Epidermal melanocyte (primary cell): ENCODE measurements around the gene LCN15.
A peak's percentile ranks its signal among the peaks of the same experiment; 100 is the strongest.
"Not testable (repeated sequence)": the region's sequence is repeated elsewhere in the genome, so short reads cannot be mapped to it uniquely, and the experiment has no call there.

Experiments
- DNase-seq: peaks from one replicate; pipeline ENCODE4 v3.0.0; 2011; ENCODE audit warnings: low spot score; ENCODE audit not compliant: insufficient read length

Gene LCN15, protein sequence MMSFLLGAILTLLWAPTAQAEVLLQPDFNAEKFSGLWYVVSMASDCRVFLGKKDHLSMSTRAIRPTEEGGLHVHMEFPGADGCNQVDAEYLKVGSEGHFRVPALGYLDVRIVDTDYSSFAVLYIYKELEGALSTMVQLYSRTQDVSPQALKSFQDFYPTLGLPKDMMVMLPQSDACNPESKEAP

DNA sequence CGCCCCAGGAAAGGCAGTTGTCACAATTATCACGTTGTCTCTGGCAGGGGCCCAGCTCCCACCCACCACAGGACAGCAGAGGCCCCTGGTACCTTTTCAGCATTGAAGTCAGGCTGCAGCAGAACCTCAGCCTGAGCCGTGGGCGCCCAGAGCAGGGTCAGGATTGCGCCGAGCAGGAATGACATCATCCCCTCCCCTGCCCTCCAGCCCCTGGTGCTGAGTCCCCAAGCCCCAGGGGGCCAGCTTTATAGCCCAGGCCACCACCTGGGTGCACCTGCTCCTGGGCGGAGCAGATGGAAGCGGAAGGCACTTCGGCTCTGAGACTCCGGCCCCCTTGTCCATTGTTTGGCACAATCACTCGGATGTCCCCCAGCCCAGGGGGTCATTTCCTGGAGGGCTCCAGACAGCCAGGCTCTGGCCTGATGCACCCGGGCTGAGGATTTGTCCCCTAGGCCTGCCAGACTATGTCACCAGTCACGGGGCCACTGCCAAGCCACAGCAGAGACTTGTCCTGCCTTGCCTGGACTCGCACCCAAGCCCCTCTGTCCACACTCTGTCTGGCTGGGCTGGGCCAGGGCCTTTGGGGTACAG, at the start of gene LCN15:
TSS of gene LCN15 (minus strand) at position 218 of the 591 bp plus-strand sequence. CDS start at position 188, 30 bp downstream.
- DNase-seq = peak; percentile 5

DNA sequence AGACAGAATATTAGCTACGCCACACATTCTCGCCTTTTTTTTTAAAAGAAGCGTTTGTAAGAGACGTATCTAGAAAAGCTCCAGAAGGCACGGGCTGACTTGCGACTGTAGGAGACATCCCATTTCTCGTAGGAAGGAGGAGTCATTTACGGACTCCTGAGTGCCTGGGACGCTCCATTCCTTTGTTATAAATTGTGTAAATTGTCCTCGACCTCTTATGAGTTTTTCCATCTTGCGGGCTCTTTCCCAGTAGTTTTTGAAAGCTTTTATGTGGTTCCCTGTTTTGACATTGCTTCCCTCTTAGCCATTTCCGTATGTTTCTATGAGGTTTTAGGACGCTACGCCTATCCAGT, 44.5 kb upstream of the LCN15 start:
- no peak for DNase-seq

DNA sequence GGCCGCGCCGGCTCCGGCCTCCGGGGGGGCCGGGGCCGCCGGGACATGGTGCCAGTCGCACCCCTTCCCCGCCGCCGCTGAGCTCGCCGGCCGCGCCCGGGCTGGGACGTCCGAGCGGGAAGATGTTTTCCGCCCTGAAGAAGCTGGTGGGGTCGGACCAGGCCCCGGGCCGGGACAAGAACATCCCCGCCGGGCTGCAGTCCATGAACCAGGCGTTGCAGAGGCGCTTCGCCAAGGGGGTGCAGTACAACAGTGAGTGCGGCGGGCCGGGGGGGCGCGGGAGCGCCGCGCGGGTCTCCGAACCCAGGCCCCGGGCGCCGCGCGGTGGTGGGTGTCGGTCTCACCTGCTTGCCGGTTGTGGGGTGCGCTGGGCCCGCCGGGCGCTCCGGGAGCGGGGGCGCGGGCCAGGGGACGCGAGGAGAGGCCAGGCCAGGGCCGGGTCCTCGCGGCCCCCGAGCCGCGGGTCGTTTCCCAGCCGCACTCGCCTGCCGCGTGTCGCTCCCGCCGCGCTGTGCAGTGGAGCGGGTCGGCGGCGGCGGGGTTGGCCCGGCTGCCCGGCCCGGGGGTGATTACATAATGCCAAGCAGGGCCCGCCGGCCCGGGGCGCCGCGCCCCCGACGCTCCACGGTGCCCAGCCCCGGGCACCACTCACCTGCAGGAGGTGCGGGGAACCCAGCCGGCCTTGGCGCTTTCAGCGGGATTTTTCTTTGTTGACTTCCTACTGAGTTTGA, 43.9 kb upstream of the LCN15 start:
- DNase-seq = no peak

DNA sequence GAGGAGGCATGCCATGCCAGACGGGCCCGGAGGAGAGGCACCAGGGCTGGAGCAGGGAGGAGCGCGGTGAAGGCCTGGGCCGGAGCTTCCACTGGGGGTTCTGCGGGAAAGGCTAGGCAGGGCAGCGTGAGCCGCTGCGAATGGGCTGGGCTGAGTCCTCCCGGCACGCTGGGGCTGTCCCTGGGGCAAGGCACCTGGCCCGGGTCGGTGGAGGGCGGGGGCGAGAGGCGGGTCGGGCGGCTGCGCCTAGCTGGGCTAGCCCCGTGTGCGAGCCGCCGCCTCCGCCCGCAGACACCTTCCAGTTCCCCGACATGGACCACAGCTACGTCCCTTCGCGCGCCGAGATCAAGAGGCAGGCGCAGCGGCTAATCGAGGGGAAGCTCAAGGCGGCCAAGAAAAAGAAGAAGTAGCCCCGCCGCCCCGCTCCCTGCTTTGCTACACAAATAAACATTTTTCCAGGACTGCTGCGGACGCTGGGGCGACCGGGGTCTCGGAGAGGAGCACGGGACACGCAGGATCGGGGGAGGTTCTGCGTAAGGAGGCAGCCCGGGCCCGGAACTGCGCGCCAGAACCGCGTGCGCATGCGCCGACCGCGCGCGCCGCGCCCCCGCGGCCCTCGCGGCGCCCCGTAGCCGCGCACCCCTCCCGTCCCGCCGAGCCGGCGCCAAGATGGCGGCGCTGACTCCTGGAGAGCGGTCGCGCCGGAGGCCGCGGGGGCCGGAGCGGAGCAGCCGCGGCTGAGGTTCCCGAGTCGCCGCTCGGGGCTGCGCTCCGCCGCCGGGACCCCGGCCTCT, 43.2 kb upstream of the LCN15 start, which contains the start of gene RABL6:
TSS of gene RABL6 (plus strand) at position 668 of the 794 bp plus-strand sequence. CDS start 249 bp downstream, outside the sequence.
- DNase-seq = peak; percentile 99

DNA sequence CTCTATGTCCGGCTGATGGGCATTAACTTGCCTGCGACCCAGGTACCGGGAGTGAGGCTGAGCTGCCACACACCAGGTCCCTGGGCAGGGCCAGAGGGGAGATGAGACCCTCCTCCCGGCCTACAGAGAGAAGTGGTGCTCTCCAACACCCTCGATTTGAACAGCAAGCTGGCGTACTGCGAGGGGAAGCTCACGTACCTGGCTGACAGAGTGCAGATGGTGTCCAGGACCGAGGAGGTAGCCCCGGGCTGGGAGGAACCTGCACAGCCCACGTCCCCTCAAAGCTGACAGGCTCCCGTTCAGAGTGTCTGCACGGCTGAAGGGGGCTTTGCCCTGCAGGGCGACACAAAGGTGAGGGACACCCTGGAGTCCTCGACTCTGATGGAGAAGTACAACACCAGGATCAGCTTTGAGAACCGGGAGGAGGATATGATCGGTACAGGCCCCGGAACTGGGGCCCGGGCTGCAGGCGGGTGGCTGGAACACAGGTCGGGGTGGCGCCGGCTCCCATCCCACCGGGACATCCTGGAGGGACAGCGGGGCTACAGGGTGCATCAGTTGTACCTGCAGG, 42.4 kb upstream of the LCN15 start:
- peak; percentile 14 for DNase-seq

DNA sequence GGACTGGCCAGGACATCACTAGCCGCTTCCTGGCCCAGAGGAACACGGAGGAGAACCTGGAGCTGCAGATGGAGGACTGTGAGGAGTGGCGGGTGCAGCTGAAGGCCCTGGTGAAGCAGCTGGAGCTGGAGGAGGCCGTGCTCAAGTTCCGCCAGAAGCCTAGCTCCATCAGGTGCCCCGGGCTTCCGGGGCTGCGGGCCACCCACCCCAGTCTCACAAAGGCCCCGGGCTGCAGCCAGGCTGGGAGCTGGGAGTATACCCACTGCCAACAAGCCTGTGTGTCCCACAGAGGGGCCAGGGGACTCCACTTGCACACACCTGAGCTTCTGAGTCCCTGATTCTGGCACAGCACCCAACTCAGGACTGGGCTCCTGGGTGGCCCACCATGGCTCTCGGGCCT, 41.7 kb upstream of the LCN15 start:
- DNase-seq = peak; percentile 9

DNA sequence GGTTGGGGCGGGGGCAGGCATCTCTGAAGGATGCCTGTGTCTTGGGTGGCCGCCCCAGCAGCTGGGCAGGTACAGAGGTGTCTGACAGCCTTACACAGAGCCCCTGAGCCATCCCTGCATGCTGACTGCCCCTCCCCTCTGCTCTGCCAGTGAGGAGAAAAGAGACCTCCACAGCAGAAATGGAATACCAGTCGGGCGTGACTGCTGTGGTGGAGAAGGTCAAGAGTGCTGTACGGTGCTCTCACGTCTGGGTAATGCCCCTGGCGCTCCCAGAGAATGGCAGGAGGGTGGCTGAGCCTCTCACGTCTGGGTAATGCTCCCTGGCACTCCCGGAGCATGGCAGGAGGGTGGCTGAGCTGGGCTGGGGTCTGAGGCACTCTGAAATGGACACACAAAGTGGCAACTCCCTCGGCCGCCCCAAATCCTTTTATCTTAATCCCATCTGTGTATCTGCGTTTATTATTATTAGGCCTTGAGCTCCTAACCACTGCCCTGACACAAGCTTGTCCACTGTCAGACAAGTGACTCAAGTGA, 41.0 kb upstream of the LCN15 start:
- no peak for DNase-seq

DNA sequence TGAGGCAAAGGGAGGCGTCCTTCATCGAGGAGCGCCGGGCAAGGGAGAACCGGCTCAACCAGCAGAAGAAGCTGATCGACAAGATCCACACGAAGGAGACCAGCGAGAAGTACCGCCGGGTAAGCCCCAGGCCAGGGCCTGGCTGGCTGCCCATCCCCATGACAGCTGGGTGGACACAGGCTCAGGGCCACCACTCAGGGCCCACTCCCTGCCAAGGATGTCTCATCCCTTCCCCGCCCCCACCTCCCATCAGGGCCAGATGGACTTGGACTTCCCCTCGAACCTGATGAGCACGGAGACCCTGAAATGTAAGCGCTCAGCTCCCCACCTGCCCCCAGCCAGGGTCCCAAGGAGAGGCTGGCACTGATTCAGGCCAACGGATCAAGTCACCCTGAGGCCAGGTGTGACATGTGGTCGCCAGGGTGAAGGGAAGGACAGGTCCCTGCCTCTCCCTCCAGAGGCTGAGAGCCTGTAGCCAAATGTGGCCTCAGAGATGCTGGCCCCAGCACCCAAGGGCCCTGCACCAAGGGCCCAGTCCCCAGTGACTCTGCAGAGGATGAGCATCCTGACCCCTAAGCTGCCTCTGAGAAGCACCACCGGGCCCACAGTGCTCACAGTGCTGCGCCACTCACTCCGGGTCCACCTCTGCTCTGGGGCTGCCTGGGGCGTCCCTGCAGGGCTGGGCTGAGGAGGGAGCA, 40.3 kb upstream of the LCN15 start:
- peak; percentile 1 for DNase-seq

DNA sequence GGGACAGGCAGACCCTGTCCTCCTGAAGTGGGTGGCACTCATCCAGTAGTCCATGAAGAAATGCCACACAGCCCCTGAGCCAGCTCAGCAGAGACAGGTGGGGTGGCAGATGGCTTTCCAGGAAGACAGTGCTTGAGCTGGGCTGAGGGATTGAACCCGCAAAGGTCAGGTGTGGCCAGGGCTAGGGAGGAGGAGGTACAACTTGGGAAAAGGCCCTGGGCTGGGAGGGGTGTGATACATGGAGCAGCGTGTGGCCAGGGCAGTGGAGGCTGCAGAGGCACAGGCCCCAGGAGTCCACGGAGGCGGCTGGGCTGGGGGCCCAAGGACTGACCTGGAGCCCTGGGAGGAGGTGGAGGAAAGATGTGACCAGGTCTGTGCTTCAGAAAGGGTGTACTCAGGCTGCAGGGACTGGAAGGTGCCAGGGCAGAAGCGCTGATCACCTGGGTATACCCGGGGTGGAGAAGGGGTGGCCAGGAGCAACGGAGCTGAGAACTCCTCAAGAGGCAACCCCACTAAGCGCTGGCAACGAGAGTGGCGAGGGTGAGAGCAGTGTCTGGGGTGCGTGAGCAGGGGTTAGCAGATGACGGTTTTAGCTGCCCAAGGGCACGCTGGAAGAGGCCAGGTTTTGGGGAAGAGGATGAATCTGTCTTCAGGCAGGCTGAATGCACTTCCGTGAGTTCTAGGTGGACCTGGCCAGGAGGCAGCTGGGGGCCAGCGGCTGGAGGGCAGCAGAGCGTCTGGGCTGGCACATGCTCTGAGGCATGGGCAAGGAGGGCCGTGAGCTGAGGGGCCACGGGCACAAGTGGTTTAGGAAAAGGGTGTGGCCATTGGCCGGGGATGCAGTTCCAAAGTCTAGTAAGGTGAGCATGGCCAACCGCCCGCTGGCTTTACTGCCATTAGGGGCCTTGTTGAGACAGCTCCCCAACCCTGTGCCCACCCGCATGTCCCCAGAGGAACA, 39.5 kb upstream of the LCN15 start:
- DNase-seq = peak; percentile 7

DNA sequence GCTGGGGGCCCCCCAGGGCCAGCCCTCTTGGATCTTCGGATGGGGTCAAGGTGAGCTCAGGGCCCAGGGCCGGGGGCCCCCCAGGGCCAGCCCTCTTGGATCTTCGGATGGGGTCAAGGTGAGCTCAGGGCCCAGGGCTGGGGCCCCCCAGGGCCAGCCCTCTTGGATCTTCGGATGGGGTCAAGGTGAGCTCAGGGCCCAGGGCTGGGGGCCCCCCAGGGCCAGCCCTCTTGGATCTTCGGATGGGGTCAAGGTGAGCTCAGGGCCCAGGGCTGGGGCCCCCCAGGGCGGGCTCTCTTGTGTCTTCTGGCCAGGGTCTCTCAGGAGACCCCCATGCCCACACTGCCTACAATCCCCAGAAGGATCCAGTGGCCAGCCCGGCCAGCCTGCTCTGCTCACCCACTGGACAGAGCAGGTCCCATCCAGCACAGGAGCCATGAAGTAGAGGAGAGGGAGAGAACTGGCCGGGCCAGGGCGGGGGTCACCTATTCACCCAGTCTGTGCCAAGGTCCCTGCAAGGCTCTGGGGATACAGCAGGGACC, 38.8 kb upstream of the LCN15 start:
- DNase-seq = not testable (repeated sequence)

DNA sequence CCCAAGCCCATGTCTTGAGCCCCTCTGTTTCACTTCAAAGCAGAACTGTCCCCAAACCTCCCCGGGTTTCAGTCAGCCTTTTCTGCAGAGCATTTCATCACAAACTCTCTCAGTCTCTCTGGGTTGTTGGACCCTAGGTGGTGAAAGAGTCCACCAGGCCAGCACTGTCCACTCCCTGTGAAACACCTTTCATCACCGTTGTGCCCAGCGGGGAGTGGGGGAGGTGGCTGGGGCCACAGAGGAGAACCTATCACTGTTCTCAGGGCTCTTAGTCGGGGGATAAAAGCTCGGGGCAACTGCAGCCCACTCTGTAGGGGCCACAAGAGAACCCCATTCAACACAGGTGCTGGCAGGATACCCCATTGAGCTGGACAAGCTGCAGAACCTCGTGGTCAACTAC, 38.0 kb upstream of the LCN15 start:
- DNase-seq = peak; percentile 10

DNA sequence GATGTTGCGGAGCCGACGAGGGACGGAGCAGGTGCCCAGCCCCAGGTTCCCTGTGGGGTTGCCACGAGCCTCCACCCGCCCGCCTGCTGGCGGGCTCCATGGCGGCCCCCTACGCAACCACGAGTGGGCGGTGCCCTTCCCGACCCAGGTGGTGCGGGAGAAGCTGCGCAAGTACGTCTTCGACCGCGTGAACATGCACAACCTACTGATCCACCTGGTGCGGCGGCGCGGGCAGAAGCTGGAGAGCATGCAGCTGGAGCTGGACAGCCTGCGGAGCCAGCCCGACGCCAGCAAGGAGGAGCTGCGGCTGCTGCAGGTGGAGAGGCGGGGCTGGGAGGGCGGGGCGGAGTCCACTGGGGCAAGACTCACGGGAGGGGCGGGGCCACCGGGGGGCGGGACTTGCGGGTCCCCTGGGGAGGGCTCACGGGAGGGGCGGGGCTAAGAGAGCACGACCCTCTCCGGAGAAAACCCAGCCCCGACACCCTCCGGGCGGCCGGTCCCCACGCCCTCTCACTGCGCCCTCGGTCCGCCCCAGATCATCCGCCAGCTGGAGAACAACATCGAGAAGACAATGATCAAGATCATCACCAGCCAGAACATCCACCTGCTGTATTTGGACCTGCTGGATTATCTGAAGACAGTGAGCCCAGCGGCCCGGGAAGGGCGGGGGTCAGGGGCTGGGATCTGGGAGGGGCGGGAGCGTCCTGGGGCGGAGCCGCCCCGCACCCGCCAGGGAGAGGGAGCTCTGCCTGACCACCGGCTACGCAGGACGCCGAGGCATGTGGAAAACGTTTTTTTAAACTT, 35.7 kb upstream of the LCN15 start:
- DNase-seq = peak; percentile 60

DNA sequence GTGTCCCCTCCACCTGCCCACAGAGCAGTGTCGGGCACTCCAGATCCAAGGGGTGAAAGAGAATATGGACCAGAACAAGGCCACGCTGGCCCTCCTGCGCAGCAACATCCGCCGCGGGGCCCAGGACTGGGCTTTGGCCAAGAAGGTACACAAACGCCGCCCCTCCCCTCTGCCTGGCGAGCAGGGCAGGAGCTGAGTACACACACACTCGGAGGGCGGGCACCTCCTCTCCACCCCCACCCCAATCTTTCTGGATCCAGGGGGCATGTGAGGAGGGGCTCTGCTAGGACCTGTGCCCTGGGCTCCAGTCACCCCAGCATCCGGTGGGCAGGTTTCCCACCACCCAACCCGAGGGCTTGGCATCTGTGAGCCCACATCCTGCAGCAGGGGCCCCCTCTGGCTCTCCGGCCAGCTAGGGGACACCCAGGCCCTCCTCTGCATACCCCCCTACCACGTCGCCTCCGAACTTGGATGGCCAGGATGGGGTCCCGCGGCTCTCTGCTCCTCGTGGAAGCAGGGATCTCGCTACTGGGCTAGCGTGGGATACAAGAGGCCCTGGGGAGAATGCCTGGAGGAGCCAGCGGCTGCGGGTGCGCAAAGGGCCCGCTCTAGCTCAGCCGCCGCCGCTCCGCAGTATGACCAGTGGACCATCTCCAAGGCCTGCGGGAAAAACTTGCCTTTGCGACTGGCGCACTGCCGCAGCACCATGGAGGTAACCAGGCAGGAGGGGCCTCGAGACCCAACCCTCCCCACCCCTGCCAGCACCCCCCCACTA, 34.9 kb upstream of the LCN15 start:
- DNase-seq = peak; percentile 5

DNA sequence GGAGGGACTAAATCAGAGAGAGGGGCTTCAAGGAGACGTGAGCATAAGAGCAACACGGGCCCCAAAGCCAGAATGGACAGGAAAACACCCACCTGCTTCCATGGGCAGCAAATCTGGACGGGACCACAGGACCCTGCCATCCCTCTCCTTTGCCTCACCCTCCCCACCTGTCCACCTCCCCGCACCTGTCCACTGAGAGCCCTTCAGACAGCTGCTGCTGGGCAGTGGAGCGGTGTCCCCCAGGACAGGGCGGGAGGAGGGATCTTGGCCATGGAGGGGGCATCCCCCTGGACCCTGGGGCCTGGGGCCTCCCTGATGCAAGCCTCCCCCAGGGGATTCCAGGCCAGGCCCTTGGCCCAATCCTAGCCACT, 34.4 kb upstream of the LCN15 start:
- peak; percentile 8 for DNase-seq

DNA sequence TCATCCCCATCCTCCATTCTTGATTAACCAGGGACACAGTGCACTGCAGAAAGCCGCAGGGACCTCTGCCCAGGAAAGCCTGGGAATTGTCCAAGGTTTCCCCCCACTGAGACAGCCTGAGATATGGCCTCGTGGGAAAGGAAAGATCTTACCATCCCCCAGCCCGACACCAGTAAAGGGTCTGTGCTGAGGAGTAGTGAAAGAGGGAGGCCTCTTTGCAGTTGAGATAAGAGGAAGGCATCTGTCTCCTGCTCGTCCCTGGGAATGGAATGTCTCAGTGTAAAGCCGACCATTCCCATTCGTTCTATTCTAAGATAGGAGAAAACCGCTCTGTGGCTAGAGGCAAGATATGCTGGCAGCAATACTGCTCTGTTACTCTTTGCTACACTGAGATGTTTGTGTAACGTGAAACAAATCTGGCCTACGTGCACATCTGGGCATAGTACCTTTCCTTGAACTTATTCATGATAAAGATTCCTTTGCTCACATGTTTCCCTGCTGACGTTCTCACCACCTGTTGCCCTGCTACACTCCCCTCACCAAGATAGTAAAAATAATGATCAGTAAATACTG, 32.5 kb upstream of the LCN15 start:
- DNase-seq = not testable (repeated sequence)

DNA sequence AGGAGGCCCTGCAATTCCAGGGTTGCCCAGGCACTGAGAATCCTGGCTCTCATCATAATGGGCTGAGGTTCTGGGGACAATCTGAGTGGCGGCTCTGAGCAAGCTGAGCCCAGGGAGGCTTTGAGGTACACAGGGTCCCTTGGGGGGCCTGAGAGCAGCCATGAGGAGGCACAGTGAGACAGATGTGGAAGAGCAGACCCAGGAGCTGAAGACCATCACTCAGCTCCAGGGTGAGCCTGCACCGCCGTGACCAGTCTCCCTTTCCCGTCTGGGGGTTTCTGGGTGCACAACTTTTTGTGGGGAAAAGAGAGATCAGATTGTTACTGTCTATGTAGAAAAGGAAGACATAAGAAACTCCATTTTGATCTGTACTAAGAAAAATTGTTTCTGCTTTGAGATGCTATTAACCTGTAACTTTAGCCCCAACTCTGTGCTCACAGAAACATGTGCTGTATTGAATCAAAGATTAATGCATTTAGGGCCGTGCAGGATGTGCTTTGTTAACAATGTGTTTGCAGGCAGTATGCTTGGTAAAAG, 32.0 kb upstream of the LCN15 start, which contains the start of gene CCDC183:
TSS of gene CCDC183 (plus strand) at position 101 of the 537 bp plus-strand sequence. CDS start at position 161, 60 bp downstream.
- no peak for DNase-seq

DNA sequence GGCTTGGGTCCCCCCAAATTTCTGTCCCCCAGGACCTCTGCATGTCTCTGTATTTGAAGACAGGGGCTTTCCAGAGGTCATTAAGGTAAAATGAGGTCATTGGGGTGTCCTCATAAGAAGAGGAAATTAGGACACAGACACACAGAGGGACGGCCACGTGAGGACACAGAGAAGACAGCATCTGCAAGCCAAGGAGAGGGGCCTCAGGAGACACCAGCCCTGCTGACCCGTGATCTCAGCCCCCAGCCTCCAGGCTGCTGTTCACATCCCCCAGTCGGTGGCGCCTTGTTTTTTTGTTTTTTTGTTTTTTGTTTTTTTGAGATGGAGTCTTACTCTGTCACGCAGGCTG, 30.7 kb upstream of the LCN15 start:
- no peak for DNase-seq
